HG03095 (cell line): Measurements from ENCODE around the gene PTPN4.
"Not testable (repeated sequence)": the region's sequence is repeated elsewhere in the genome, so short reads cannot be mapped to it uniquely, and the experiment has no call there.

Experiments
- ATAC-seq: cut with Tn5 transposase; IDR thresholded peaks from one replicate; pipeline ENCODE4 v1.9.1; 2021; ENCODE audit warnings: moderate library complexity; ENCODE audit not compliant: unreplicated experiment

The PTPN4 gene

DNA sequence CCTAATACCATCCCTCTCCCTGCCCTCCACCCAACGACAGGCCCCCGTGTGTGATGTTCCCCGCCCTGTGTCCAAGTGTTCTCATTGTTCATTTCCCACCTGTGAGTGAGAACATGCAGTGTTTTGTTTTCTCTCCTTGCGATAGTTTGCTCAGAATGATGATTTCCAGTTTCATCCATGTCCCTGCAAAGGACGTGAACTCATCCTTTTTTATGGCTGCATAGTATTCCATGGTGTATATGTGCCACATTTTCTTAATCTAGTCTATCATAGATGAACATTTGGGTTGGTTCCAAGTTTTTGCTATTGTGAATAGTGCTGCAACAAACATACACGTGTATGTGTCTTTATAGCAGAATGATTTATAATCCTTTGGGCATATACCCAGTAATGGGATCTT, 44.7 kb downstream of the PTPN4 start:
- not testable (repeated sequence) for ATAC-seq

DNA sequence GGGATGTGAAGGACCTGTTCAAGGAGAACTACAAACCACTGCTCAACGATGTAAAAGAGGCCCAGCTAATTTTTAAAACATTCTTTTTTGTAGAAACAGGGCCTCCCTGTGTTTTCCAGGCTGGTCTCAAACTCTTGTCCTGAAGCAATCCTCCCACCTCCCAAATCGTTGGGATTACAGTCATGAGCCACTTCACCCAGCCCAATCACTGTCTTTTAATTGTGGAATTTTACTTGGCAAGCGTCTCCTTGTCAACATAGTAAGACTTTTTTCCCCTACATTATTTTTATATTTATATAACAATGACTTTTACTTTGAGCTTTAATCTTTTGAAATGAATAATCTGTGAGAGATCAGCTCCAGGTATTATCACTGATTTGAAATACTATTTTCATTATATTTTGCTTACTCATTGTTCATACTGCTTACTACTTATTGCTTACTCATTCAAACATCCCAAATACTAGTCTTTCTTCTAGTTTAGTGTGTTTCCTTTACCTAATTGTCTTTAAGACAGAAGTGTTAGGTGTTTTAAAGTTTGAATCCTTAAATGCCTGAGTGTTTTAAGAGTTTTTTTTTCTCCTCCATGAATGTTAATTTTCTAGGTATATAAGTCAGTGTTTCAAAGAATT, 48.9 kb downstream of the PTPN4 start:
- no peak for ATAC-seq

DNA sequence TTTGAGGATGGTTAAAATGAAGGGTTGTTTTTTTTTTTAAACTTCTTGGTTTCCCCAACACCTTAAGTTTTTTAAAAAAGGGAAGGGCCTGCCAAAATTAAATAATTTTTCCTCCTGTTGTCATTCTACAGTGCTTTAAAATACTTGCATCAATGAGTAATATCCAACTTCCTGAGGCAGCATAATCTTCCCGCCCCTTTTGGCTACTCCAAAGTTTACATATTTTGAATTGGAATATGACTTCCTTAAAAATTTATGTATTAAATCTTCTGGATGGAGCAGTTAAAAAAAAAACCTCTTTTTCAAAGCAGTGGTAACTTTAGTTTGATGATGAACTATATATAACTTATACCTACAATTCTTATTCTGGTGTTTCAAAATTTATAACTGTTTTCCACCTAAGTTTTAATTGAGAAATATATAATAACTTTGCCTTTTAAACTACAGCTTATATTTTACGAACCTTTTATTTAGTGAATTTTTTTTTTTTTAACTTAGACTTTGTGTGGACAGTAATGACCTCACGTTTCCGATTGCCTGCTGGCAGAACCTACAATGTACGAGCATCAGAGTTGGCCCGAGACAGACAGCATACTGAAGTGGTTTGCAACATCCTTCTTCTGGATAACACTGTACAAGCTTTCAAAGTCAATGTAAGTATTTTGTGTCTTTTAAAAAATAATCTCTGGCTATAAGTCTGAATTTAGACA, 49.8 kb downstream of the PTPN4 start:
- ATAC-seq = no peak

DNA sequence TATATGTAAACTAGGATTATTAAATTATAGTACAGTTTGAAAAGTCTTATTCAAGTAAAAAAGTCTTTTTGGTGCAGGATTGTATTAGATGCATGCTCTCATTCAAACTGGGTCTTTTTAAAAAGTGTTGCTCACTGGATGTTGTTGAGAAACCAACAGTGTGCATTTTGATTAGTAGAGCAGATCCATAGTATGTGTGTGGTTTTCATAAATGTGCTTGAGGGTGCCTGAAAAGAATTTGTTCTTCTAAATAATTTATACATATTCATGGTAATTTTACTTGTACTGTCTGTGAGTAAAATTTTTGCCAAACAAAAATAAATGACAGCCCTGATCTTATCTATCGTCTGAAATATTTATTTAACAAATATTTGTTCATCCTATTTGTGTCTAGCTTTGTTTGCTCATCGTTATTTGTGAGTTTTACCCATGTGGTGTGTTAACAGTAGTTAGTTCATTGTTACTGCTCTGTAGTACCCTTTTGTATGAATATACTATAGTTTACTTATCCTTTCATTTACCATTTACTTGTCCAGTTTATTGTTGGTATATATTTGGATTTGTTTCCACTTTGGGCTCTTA, 50.4 kb downstream of the PTPN4 start:
- ATAC-seq = no peak

DNA sequence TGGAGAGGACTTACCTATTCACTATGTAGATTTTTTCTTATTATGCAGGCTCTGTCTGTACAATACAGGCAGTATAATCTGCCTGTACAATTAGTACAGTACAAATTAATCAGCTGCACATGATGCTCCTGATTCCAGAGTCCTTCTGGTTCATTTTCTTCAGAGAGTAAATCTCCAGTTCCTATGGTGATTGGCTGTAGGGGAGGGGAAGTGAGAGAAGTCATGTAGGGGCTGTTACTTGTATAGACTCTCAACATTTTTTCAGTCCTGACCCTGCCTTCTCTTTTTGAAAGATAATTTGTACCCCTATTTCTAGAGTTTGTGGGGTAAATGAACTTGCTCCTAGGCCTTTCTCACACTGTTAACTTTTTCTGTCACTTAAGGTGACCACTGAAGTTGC, 54.5 kb downstream of the PTPN4 start:
- no peak for ATAC-seq

DNA sequence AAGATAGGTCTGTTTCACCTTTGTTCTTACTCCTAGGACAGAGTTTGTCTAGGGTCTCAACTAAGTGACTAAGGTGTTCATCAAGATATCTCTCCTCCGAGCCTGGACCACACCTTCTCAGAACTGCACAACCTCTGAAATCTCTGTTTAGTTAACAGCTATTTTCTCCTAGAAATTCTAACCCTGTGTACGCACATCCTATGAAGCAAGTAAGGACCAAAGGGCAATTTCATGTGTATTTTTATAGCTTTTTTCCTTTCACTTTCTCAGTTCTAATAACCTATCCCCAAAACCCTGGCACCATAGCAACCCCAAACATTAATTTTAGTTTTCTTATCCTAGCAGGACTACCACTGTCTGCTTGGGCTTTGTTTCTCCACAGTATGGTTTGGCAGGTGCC, 59.1 kb downstream of the PTPN4 start:
- no peak for ATAC-seq

DNA sequence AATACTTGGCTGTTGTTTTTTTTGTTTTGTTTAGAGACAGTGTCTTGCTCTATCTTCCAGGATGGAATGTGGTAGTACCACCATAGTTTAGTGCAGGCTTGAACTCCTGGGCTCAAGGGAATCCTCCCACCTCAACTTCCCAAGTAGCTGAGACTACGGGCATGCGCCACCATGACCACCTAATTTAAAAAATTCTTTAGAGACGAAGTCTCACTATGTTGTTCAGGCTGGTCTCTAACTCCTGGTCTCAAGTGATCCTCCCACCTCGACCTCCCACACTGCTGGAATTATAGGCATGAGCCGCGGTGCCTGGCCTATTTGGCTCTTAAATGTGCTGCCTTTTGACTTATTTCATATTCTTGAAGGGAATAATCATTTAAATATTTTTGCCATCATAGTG, 60.1 kb downstream of the PTPN4 start:
- no peak for ATAC-seq

DNA sequence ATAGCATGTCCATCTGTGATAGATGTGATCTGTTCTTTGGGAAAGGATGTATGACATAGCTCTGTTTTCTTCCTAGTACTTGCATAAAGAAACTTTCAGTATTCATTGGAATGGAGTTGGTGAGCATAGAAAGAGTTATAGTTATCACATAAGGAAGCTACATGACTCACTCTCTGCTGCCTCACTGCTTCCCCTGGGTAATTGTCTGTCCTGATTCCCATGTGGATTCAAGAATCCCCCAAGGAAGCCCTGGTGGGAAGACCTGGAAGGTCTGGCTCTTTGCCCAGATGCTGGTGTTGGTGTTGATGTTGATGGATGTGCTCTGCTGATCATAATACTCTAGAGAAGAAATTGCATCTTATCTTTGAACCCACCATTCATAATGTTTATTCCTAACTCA, 60.6 kb downstream of the PTPN4 start:
- no peak for ATAC-seq

DNA sequence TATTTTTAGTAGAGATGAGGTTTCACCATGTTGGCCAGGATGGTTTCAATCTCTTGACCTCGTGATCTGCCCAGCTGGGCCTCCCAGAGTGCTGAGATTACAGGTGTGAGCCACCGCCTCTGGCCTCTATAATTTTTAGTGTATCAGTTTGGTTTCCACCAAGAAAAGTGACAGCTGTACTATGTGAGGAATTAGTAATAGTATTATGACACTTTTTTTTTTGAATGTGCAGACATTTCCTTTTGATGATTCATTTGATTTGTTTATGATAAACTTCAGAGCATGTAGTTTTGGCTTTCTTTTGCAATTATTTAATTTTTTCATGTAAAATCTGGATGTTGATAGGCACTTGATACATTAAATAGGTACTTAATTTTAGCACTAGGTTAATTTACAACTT, 61.5 kb downstream of the PTPN4 start:
- no peak for ATAC-seq

DNA sequence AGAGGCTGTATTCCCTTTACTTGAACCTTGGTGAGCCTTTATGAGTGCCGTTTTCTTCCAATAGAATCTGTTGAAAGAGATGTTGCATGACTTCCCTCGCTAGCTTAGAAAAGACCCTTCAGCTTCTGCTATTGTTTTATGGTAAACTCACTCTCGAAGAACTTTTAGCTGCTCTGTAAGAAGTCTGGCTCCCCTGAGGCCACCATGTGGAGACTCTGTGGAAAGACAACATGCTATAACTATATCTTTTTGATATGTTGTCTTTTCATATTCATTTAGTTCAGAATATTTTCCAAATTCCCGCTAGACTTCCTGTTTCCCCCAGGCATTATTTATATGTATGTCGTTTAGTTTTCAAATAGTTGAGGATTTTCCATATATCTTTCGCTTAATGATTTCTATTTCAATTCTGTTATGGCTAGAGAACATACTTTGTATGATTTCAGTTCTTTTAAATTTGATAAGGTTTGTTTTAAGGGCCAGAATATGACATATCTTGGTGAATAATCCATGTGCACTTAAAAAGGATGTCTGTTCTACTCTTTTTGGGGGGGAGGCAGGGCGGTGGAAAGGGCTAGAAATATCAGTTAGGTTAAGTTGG, 64.1 kb downstream of the PTPN4 start:
- no peak for ATAC-seq

DNA sequence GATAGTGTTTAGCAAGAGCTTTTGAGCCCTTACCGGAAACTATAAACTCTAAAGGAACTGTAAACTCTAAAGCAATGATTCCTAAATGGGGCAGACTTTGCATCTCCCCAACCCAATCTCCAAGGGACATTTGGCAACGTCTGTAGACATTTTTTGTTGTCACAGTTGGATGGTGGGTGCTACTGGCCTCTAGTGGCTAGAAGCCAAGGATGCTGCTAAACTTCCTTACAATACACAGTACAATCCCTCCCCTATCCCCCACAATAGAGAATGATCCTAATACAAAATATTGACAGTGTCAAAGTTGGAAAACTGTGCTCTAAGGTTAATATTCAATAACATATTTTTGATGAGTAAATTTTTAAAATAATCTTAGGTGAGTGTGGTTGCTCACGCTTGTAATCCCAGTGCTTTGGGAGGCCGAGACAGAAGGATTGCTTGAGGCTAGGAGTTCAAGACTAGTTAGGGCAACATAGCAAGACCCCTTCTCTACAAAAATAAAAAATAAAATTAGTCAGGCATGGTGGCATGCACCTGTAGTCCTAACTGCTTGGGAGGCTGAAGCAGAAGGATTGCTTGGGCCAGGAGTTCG, 66.7 kb downstream of the PTPN4 start:
- ATAC-seq = no peak

DNA sequence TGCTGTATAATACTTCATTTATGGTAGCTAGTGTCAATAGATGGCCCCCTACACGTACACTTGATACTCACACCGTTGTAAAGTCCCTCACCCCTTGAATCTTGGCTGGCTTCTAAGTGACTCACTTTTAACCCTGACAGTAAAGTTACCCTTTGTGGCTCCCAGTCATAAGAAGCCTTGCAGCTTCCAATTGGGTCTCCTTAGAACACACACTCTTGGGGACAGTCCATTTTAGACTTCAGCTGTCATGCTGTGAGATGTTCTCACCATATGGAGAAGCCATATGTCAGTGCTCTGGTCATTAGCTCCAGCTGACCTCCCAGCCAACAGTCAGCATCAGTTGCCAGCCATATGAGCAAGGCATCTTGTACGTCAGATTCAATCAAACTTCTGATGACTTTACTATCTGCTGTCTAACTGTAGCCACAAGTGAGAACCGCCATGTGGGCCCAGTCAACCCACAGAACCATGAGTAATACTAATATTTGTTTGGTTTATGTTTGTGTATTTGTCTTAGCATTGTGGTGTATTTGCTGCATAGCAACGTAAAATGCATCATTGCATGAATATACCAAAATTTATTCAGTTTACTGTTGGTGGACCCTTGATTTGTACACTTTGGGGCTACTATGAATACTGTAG, 68.3 kb downstream of the PTPN4 start:
- no peak for ATAC-seq

DNA sequence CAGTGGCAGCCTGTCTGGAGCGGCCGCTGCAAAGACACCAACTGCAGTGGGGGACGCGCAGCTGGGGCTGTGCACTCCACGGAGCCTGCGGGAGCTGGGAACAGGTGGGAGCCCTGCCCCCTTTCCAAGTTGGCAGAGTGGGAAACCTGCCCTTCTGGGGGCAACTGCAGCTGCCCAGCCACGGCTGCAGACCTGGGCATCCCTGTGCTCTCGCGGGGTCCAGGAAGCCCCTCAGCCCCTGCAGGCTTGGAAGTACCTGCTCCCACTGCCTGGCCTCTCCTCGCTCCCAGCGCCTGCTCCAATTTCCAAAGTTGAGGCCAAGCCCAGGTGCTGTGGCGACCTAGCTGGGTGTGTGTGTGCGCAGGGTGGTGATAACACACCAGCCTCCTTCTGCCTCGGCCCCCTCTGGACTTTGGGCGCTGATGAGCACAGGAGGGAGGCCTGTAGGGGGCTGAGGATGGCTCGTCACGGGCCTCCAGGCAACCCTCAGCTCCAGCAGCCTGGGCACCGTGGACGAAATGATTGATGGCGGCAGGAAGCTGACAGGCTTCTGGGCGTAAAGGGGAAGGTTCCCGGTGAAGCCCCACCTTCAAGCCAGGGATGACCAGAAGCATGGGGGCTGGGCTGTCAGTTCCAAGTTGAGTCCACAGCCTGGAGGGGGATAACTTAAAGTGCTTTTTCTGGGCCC, 76.9 kb downstream of the PTPN4 start:
- ATAC-seq = no peak

DNA sequence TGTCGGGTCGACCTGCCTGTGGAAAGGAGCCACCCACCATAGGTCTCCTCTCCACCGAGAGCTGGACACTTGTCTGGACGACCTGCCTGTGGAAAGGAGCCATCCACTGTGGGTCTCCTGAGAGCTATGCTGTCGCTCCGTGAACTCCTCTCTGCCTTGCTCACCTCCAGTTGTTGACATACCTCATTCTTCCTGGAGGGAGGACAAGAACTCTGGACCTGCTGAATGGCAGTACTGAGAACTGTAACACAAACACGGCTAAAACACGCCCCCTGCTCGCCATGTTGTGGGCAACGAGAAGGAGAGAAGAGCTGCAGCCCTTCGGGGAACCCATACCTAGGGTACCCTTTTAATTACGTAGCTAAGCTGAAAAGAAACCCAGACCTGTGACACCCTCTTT, 77.6 kb downstream of the PTPN4 start:
- no peak for ATAC-seq

DNA sequence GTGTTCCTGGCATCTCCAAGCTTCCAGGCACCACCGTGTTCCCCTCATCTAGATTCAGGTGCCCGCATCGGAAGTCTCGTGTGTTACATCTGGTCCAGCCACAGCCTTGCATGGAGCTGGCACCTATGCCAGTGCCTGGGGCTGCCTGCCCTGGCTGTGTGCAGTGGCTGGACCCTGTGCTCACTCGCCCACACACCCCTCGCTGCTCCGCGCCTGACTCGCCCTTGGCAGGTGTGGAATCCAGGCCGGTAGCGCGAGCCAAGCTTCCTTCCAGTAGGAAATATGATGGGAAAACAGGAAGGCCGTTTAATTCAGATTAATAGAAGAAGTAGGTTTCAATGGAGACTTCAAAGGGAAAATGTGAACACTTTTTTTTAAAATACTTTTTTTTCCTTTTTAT, 78.0 kb downstream of the PTPN4 start:
- no peak for ATAC-seq

DNA sequence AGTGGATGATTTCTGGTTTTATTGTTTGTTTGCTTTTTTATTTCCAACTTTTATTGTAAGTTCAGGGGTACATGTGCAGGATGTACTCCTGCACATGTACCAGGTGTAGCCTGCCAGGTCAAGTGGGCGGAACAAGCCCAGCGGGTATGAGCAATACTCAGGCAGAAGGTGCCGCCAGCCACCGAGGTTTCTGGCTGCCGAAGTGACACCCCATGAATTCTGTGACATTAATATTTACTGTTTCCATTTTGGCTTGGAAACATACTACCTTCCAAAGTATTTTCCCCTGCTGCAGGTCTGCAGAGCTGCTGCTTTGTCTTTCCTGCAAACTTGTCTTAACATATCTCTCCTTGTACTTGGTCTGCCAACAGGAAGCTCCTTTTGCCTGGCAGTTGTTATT, 78.5 kb downstream of the PTPN4 start:
- ATAC-seq = no peak

DNA sequence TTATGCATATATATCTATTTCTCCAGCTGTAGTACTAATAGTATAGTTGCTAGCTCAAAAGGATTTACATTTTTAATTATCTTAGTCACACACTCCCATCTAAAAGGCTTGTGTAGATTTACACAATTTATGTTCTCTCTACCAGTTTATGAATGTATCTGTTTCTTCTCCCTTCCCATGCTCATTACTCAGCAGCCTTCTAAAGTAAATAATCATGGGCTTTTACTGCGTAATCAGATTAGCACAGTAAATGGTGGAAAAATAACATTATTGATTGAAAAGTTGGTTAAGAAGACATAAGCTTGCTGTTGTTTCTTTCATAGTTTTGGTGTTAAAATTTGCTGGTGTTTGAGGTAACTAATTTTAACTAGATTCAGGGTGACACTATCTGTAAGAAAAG, 81.8 kb downstream of the PTPN4 start:
- ATAC-seq = no peak

DNA sequence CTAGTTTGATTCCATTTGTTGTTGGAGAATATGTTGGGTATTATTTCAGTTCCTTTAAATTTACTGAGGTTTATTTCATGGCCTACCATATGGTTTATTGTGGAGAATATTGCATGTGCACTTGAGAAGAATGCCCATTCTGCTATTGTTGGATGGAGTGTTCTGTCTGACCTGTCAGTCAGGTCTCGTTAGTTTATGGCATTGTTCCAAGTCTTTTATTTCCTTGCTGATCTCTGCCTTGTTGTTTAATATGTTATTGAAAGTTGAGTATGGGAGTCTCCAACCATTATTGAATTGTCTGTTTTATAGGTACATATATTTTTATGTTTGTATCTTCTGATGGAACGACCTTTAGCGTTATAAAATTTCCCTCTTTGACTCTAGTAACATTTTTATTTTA, 86.3 kb downstream of the PTPN4 start:
- ATAC-seq = no peak

DNA sequence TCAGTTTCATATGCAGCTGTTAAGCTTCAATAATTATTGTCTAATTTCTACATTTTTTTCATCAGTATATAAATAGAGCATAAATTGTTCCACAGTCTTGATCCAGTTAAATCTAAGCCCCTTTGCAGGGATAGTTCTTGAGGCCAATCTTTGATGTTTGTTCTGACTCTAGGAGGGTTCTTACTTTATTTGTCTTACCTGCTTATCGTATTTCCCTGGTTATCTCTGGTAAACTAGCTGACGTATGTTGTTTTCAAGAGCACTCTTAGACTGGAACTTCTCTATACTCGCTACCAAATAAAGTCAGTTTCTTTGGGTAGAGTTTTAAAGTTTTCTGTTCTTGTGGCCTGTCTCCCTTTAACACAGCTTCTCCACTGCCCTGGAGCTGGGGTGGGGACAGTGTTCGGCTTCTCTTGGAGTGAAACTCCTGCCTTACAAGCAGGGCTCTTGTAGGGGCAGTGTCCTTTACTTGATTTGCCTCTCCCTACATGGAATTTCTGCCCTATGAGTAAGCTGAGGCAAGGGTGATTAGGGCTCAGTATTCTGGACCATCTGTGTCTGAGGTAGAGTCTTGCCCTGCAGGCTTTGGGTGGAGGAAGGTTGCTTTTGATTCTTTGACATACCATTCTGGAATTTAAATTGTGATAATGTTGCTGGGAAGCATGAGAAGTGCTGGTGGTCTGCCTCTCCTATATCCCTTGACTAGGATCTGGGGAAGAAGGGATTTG, 90.3 kb downstream of the PTPN4 start:
- ATAC-seq = no peak

DNA sequence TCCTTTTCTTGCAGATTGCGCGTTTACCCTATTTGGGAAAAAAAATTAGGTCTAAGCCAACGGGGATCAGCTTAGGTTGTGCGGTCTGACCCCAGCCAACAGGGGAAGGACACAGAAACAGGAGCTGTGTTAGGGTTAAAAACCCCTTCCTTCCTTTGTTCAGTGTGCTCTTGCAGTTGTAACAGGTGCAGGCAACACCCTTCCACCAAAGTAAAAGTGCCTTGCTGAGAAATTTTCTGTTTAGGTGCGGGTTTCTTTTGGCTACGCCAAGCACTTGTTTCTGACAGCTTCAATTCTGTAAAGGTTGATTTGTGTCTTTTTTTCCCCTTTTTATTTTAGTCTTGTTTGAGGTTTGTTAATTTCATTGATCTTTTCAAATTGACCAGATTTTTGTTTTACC, 92.5 kb downstream of the PTPN4 start:
- no peak for ATAC-seq
